Loucy (cell line): Measurements from ENCODE around the gene KRTAP1-5.

ENCODE experiments used
- CTCF ChIP-seq: fragments of 200-600 bp; sonication (generic); conservative IDR thresholded peaks from 2 replicates; pipeline ENCODE4 v1.5.1; 2014; ENCODE audit warnings: mild to moderate bottlenecking, antibody characterized with exemption, low read length
- EZH2phosphoT487 ChIP-seq: fragments of 200-600 bp; IDR thresholded peaks from 2 replicates; pipeline ENCODE4 v1.6.1; 2018; ENCODE audit warnings: antibody characterized with exemption, mild to moderate bottlenecking, moderate library complexity, borderline replicate concordance

GRCh38 chr17:41063449-41063848 lies 36.4 kb upstream of the KRTAP1-5 start:
- TF ChIP-seq CTCF (no peak), EZH2phosphoT487 (no peak)
